Activated naive CD4-positive, alpha-beta T cell (primary cell): Measurements from ENCODE around the gene SPRY4.
"Not testable (repeated sequence)": the region's sequence is repeated elsewhere in the genome, so short reads cannot be mapped to it uniquely, and the experiment has no call there.

Experiments used
- DNase-seq, 4 experiments: peaks; one replicate each; lab custom pipeline; 2025; lab: John Stamatoyannopoulos, UW

The SPRY4 gene

GRCh38 chr5:142295084-142295758, 29.6 kb downstream of the SPRY4 start:
- DNase-seq: no peak

GRCh38 chr5:142293486-142293885, 31.3 kb downstream of the SPRY4 start:
- DNase-seq: no peak

GRCh38 chr5:142292808-142293207, 32.0 kb downstream of the SPRY4 start:
- DNase-seq: no peak

DNA sequence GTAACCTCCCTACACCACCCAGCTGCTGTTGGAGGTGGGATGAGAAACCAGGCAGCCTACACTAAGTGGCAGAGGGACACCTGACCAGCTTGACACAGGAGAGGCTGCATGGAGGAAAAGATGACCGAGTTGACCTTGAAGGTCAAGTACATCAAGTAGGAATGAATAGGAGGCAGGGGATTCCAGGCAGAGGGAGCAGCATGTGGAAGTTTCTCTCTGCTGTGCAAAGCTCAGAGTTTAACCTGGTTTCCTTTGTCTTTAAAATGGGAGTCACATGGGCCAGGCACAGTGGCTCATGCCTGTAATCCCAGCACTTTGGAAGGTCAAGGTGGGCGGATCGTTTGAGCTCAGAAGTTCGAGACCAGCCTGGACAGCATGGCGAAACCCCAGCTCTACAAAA, 32.6 kb downstream of the SPRY4 start:
- no peak for DNase-seq

DNA sequence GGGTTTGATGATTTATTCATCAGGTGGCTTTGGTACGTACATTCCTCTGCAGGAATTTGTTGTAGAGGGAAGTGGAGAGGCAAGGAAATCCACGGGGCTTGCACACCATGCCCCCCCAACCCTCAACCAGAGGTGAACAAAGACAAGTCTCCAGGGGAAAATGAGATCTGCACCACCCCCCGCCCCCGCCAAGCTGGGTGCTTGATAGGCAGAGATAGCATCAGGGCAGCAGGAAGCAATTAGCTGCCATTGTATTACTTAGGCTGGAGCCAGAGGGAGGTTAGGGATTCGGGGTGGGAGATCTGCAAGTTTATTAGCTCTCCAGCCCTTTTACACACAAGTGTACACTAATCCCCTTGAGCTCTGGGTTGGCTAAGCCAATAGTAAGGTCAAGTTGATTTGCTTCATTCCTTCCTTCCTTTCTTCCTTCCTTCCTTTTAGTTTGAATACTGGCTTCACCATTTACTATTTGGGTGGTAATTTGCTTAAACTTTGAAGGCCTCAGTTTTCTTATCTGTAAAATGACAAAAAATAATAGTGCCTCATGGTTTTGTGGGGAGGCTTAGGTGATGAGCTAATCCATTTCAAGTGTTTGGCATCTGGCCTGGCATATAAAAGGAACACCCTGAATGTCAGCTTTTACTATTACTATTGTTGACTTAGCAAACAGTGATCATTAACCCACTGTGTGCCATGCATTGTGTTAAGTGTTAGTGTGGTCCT, 34.1 kb downstream of the SPRY4 start:
- no peak for DNase-seq

- DNase-seq: no peak
These were observed 34.9 kb downstream of the SPRY4 start for GRCh38 chr5:142289708-142290576.

DNA sequence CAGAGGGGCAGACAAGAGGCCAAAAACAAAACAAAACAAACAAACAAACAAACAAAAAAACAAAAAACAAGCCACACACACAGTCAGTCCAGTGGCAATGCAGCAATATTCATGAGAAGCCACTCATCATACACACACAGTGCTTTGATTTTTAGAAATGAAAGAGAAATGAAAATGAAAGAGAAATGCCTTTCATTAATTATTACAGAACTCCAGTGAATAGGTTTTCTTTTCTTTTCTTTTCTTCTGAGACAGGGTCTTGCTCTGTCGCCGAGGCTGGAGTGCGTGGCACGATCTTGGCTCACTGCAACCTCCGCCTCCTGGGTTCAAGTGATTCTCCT, 36.9 kb downstream of the SPRY4 start:
- DNase-seq: no peak

DNA sequence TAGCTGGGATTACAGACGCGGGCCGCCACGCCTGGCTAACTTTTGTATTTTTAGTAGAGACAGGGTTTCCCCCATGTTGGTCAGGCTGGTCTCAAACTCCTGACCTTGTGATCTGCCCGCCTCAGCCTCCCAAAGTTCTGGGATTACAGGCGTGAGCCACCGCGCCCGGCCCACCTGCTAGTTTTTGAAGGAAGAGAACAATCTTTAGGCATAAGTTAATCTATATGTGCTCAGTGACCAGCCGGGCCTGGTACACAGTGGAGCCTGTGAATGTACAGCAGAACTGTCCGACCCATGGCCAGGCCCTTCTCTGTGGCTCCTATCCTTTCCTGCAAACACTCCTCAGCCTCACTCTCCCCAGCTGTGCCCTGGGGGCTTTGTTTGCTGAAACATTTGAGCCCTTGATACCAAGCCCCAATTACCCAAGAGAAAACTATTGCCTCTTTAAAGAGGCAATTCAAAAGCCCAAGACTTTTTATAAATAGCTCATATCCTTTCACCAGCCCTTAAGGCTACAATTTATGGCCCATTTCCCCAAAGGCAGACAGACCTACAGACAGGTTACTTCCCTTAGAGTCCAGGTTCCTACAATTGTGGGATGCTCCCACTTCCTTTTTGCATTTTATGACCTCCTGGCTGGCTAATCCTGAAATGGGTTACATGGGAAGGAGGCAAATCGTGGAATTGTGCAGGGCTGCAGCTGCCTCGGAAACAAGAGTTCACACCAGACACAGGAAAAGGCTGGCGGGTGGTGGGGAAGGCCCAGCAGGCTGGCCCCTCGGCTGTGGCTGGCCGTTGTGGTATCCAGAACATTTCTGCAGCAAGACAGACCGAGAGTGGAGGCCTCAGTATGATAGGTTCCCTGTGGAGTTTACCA, 37.5 kb downstream of the SPRY4 start:
- no peak for DNase-seq

GRCh38 chr5:142286111-142286510, 38.7 kb downstream of the SPRY4 start:
- no peak for DNase-seq

- no peak for DNase-seq
These were observed 41.5 kb downstream of the SPRY4 start for GRCh38 chr5:142283304-142283703.

DNA sequence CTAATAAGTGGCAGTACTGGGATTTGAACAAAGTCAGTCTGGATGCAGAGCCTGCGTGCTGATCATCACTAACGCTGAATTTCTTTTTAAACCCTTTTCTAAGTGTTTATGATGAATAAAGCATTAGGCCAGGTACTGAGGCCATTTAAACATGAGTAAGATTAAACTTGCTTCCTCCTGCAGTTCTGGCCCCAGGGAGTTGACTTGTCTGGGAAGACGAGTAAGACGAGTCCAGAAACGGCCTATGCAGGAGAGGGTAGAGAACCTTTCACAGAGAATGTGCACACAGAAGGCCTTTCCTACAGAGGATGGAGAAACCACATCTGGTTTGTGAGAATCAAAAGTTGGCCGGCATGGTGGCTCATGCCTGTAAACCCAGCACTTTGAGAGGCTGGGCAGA, 42.9 kb downstream of the SPRY4 start:
- no peak for DNase-seq

DNA sequence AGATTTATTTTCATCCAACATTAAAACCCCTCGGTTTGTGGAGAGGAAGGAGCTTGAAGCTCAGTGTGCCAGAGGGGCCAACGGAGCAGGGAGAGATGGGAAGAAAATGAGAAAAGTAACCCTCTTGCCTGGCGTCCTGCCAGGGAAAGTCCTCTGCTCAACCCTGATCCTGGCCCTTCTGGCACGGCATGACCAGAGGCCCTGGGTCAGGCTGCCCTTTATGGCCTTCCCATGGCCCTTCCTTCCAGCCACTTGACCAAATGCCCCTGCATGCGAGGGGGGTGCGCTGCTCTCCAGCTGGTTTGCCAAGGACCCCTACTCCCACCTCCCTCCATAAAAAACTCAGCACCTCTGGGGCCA, 43.8 kb downstream of the SPRY4 start:
- DNase-seq: no peak

DNA sequence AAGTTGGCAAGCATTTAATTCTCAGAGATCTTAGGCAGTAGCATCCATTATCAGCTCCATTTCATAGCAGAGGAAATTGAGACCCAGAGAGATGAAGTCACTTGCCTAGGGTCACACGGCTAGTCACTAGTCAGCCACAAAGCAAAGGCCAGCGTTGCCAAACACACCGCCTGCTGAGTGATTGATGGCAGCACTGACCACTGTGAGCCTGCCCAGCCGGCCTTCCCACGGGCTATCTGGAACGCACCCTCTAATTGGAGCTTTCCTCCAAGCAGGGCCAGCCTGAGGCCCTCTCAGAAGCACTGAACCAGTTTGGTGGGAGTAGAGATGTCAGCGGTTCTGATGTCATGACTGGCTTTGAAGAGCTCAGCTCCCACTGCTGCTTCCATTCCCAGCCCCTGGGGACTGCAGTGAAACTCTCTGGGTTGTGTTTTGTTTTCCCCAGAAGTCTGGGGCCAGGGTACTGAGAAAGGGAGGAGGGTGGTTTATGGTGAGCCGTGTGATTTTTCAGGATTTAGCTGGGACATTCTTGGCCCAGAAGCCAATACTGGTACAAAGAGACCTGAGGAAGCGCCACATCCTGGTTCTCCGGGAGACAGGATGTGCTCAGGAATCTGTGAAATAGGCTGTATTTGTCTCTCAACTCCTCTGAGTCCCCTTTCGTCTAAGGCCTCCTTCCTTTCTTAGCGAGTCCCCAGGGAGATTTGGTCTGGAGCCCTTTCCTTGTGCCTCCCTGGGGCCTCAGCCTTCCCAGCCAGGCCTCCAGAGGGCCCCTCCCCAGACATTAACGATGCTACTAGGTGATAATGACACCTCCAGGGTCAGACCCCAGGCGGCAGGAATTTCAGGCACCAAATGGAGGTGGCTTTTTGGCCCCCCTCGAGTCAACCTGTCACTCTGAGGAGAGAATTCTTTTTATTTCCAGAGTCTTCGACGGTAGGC, 44.5 kb downstream of the SPRY4 start:
- no peak for DNase-seq

- no peak for DNase-seq
These were observed 46.2 kb downstream of the SPRY4 start for GRCh38 chr5:142278627-142279026.

GRCh38 chr5:142277796-142278195, 47.0 kb downstream of the SPRY4 start:
- DNase-seq: no peak

DNA sequence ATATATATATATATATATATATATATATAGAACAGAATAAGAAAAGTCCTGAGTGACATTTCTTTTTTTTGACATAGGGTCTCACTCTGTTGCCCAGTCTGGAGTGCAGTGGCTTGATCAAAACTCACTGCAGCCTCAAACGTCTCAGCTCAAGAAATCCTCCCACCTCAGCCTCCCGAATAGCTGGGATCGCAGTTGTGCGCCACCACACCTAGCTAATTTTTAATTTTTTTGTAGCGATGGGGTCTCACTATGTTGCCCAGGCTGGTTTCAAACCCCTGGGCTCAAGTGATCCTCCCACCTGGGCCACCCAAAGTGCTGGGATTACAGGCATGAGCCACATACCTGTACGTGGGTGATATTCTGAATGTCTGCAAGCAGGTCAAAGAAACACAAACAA, 48.3 kb downstream of the SPRY4 start:
- DNase-seq: no peak

- no peak for DNase-seq
These were observed 49.3 kb downstream of the SPRY4 start for GRCh38 chr5:142275496-142275895.

DNA sequence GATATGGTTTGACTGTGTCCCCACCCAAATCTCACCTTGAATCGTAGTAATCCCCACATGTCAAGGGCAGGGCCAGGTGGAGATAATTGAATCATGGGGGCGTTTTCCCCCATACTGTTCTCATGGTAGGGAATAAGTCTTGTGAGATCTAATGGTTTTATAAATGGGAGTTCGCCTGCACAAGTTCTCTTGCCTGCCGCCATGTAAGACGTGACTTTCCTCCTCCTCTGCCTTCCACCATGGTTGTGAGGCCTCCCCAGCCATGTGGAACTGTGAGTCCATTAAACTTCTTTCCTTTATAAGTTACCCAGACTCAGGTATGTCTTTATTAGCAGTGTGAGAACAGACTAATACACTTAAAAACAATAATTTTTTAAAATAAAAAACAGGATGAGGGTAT, 52.2 kb downstream of the SPRY4 start:
- DNase-seq: not testable (repeated sequence)

- not testable (repeated sequence) for DNase-seq
These were observed 60.7 kb downstream of the SPRY4 start for GRCh38 chr5:142264084-142264483.

DNA sequence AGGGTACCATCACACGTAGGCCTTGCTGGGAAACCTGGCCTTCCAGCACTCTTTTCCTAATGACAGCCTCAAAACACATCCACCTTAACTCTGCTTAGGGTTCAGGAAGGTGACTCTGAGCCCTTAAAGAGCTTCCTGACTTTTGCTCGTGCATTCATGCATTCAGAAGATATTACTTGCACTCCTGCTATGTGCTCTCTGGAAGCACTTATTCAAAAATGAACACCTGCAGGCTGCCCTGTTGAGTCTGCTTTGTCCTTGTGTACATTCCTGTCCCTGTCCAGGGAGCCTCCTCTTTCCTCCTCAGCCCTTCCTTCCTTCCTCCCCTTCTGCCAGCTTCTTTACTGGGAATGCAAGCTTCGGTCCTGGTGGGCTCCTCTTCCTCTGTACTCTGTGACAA, 61.5 kb downstream of the SPRY4 start:
- no peak for DNase-seq

- DNase-seq: no peak
These were observed 62.1 kb downstream of the SPRY4 start for GRCh38 chr5:142262683-142263082.
